HCT116 (cell line): ENCODE results near the gene PHF1. TPM values are rescaled to one million over a fixed set of nuclear protein-coding genes. Genes with fewer than 3 reads are reported as not detected.

Experiments used
- ATAC-seq: fragments of 200-7000 bp; cut with Tn5 transposase; 2 replicates; pipeline ENCODE4 v1.9.1; 2020; ENCODE audit warnings: mild to moderate bottlenecking, moderate library complexity
- BruUV-seq: library from RNA; stranded (reverse); fragments of 400-500 nt; replicated peaks from 2 replicates; lab custom pipeline; 2021; lab: Mats Ljungman, UMichigan
- CTCF ChIA-PET: fragments of 300-600 bp; sonication (Branson Sonifier 250); formaldehyde crosslinking; loops from one replicate; lab custom pipeline; 2021; ENCODE audit warnings: antibody characterized with exemption; lab: Charles Lee
- POLR2A ChIA-PET: fragments of 300-600, 350-600 bp; sonication (Branson Sonifier 250); formaldehyde crosslinking; loops from one replicate; lab custom pipeline; 2021; ENCODE audit warnings: antibody characterized with exemption; lab: Charles Lee
- RAD21 ChIA-PET, 2 experiments: fragments of 300-600 bp; sonication (Branson Sonifier 250); formaldehyde crosslinking; loops; one replicate each; lab custom pipeline; 2023; ENCODE audit warnings: low total read pairs in 2 of 2; ENCODE audit not compliant: uncharacterized antibody in 2 of 2, unreplicated experiment in 2 of 2, low non-redundant PET in 1 of 2; lab: Charles Lee
- DNase-seq: peaks from one replicate; pipeline ENCODE4 v3.0.0-alpha.2; 2010; ENCODE audit warnings: low read depth, low spot score
- H2AFZ ChIP-seq: fragments of 200-600 bp; shearing (Covaris generic), sonication (generic); 2 replicates; pipeline ENCODE4 v1.6.1; 2017; ENCODE audit warnings: low read depth, mixed run types, mixed read lengths, antibody characterized with exemption, low read length; ENCODE audit not compliant: poor library complexity, severe bottlenecking
- H3K27ac ChIP-seq: 2 replicates; pipeline ENCODE4 v1.5.1; 2012; ENCODE audit warnings: low read depth, low read length
- H3K27me3 ChIP-seq: fragments of 200-600 bp; sonication (generic); 2 replicates; pipeline ENCODE4 v1.6.1; 2016; ENCODE audit warnings: mixed run types, low read length, mixed read lengths; ENCODE audit not compliant: insufficient read depth
- H3K36me3 ChIP-seq, 2 experiments: fragments of 200-500 bp in 1 of 2; fragments of 200-600 bp in 1 of 2; sonication (Bioruptor generic) in 1 of 2; sonication (generic) in 1 of 2; 2 replicates each; pipeline versions ENCODE4 v1.5.1 to v1.6.1; 2014 to 2016; ENCODE audit warnings: low read length in 2 of 2, inconsistent platforms in 1 of 2, mixed read lengths in 1 of 2, mixed run types in 1 of 2; ENCODE audit not compliant: insufficient read depth in 2 of 2, control insufficient read depth in 1 of 2
- H3K4me1 ChIP-seq, 2 experiments: fragments of 200-600 bp in 1 of 2; sonication (generic) in 1 of 2; 2 replicates each; pipeline versions ENCODE4 v1.5.1 to v1.6.1; 2012 to 2017; ENCODE audit warnings: low read length in 2 of 2, inconsistent platforms in 1 of 2, mild to moderate bottlenecking in 1 of 2, mixed read lengths in 1 of 2, mixed run types in 1 of 2, moderate library complexity in 1 of 2; ENCODE audit not compliant: insufficient read depth in 2 of 2, control insufficient read depth in 1 of 2
- H3K4me2 ChIP-seq: fragments of 200-600 bp; sonication (generic); 2 replicates; pipeline ENCODE4 v1.6.1; 2017; ENCODE audit warnings: mixed run types, low read length, mixed read lengths
- H3K4me3 ChIP-seq, 2 experiments: fragments of 200-600 bp in 1 of 2; sonication (generic) in 1 of 2; replicated peaks in 1 of 2; 2 replicates each; pipeline ENCODE4 v1.5.1; 2011 to 2016; ENCODE audit warnings: low read length in 2 of 2, control low read depth in 1 of 2, low read depth in 1 of 2, mild to moderate bottlenecking in 1 of 2, mixed read lengths in 1 of 2, mixed run types in 1 of 2
- H3K79me2 ChIP-seq: fragments of 200-600 bp; sonication (generic); 2 replicates; pipeline ENCODE4 v1.6.1; 2017; ENCODE audit warnings: mild to moderate bottlenecking, mixed run types, low read length, moderate library complexity, mixed read lengths; ENCODE audit not compliant: insufficient read depth
- H3K9ac ChIP-seq: fragments of 200-600 bp; sonication (generic); 2 replicates; pipeline ENCODE4 v1.6.1; 2016; ENCODE audit warnings: low read length, mixed read lengths
- H3K9me2 ChIP-seq: fragments of 200-600 bp; sonication (generic), shearing (Covaris generic); 2 replicates; pipeline ENCODE4 v1.6.1; 2017; ENCODE audit warnings: mixed run types, mild to moderate bottlenecking, moderate library complexity; ENCODE audit not compliant: insufficient read depth
- H3K9me3 ChIP-seq, 2 experiments: fragments of 200-500 bp in 1 of 2; fragments of 200-600 bp in 1 of 2; sonication (Bioruptor generic) in 1 of 2; sonication (generic) in 1 of 2; 2 replicates each; pipeline ENCODE4 v1.6.1; 2014 to 2017; ENCODE audit warnings: low read length in 2 of 2, mixed read lengths in 2 of 2, inconsistent platforms in 1 of 2, low read depth in 1 of 2, mild to moderate bottlenecking in 1 of 2, mixed run types in 1 of 2, moderate library complexity in 1 of 2; ENCODE audit not compliant: control insufficient read depth in 1 of 2, insufficient read depth in 1 of 2
- H4K20me1 ChIP-seq: fragments of 200-600 bp; sonication (generic), shearing (Covaris generic); 2 replicates; pipeline ENCODE4 v1.6.1; 2017; ENCODE audit warnings: mixed run types, mild to moderate bottlenecking, moderate library complexity; ENCODE audit not compliant: insufficient read depth
- ATF3 ChIP-seq: IDR thresholded peaks from 2 replicates; pipeline ENCODE4 v1.6.1; 2012
- CBX3 ChIP-seq: IDR thresholded peaks from 2 replicates; pipeline ENCODE4 v1.6.1; 2012; ENCODE audit warnings: low read depth
- CTCF ChIP-seq, 3 experiments: fragments of 200-600 bp in 1 of 3; sonication (generic) in 1 of 3; IDR thresholded peaks in 2 of 3; conservative IDR thresholded peaks in 1 of 3; 2 replicates each; pipeline ENCODE4 v1.5.1; 2012 to 2017; ENCODE audit warnings: low read depth in 2 of 3, low read length in 2 of 3, antibody characterized with exemption in 1 of 3, borderline replicate concordance in 1 of 3, control low read depth in 1 of 3, mild to moderate bottlenecking in 1 of 3, mixed read lengths in 1 of 3, mixed run types in 1 of 3, moderate library complexity in 1 of 3; ENCODE audit not compliant: insufficient read depth in 1 of 3
- EGR1 ChIP-seq: IDR thresholded peaks from 2 replicates; pipeline ENCODE4 v1.6.1; 2012; ENCODE audit warnings: low read depth
- ELF1 ChIP-seq: IDR thresholded peaks from 2 replicates; pipeline ENCODE4 v1.6.1; 2012; ENCODE audit warnings: low read depth, borderline replicate concordance
- EZH2 ChIP-seq: fragments of 200-600 bp; sonication (generic); IDR thresholded peaks from 2 replicates; pipeline ENCODE4 v1.6.1; 2017; ENCODE audit warnings: antibody characterized with exemption, mixed run types
- EZH2phosphoT487 ChIP-seq: fragments of 200-600 bp; IDR thresholded peaks from 2 replicates; pipeline ENCODE4 v1.6.1; 2018; ENCODE audit warnings: antibody characterized with exemption, borderline replicate concordance
- MAX ChIP-seq: IDR thresholded peaks from 2 replicates; pipeline ENCODE4 v1.6.1; 2012
- POLR2AphosphoS5 ChIP-seq: IDR thresholded peaks from 2 replicates; pipeline ENCODE4 v1.6.1; 2011; ENCODE audit warnings: mild to moderate bottlenecking, low read depth, low read length, moderate library complexity
- RAD21 ChIP-seq: IDR thresholded peaks from 2 replicates; pipeline ENCODE4 v1.6.1; 2012; ENCODE audit warnings: low read depth, mild to moderate bottlenecking
- SIN3A ChIP-seq: IDR thresholded peaks from 2 replicates; pipeline ENCODE4 v1.6.1; 2012; ENCODE audit warnings: low read depth
- SP1 ChIP-seq: IDR thresholded peaks from 2 replicates; pipeline ENCODE4 v1.6.1; 2012; ENCODE audit warnings: low read depth
- SRF ChIP-seq: IDR thresholded peaks from 2 replicates; pipeline ENCODE4 v1.6.1; 2012; ENCODE audit warnings: low read depth
- TCF7L2 ChIP-seq: IDR thresholded peaks from 2 replicates; pipeline ENCODE4 v1.7.0; 2011; ENCODE audit warnings: borderline replicate concordance, inconsistent platforms; ENCODE audit not compliant: insufficient read depth, insufficient read length; ENCODE audit errors: extremely low read depth
- YY1 ChIP-seq: IDR thresholded peaks from 2 replicates; pipeline ENCODE4 v1.6.1; 2011; ENCODE audit warnings: low read length, low read depth, moderate library complexity, mild to moderate bottlenecking; ENCODE audit not compliant: insufficient replicate concordance; ENCODE audit errors: extremely low read depth
- ZFX ChIP-seq: fragments of 450-650 bp; IDR thresholded peaks from 2 replicates; pipeline ENCODE4 v1.6.1; 2017
- ZNF274 ChIP-seq: fragments of 200-500 bp; sonication (Bioruptor generic); IDR thresholded peaks from 2 replicates; pipeline ENCODE4 v1.6.1; 2014; ENCODE audit warnings: mild to moderate bottlenecking, low read depth, low read length, inconsistent platforms
- intact Hi-C: fragments of 100-400 bp; cut with micrococcal nuclease; formaldehyde crosslinking; loops from 2 replicates; pipeline ENCODE4 v1.10.0; 2022
- total RNA-seq: library from RNA; stranded (reverse); gene quantifications from one replicate; pipeline ENCODE4 v1.2.1, GENCODE V29; 2021; ENCODE audit not compliant: unreplicated experiment

PHF1 gene
- total RNA-seq, 1 experiment from 2014 or later: 40.2 TPM

- no peaks in the 10 kb centered on the region for H3K9me2 ChIP-seq
- intact Hi-C loops: loop anchor here (1.0 to 5.0 kb wide), 2 partner anchors 19 to 104 kb away; partner anchors contain the start of genes PFDN6 and WDR46
- no peaks in the 10 kb centered on the region; the same call in 1 of the 2 replicates for H4K20me1 ChIP-seq
- H3K79me2 ChIP-seq: peaks cover 47% of the 10 kb centered on the region
- peak; percentile 95 for ATAC-seq
- H2AFZ ChIP-seq: peak within 1 kb of the TSS; percentile 3
- DNase-seq: peak; percentile 100
- peak; percentile 99; the same call in 1 of the 2 replicates for TF ChIP-seq SIN3A
- TF ChIP-seq CBX3: peak; percentile 98
- TF ChIP-seq EGR1: peak; percentile 92
- TF ChIP-seq POLR2AphosphoS5: peak; percentile 58
- TF ChIP-seq ELF1: peak; percentile 82; the same call in 1 of the 2 replicates
- TF ChIP-seq SRF: no peak; the same call in 1 of the 2 replicates
- peak; percentile 80 for TF ChIP-seq RAD21
- TF ChIP-seq ZFX: peak; percentile 49; the same call in 1 of the 2 replicates
- no peak for TF ChIP-seq EZH2
- peak; percentile 86 to 97 (median 94) for TF ChIP-seq CTCF (IDR thresholded peaks at IDR 0.05 in 2 of 3, conservative IDR thresholded peaks at IDR 0.05 in 1 of 3; ENCODE audit: borderline replicate concordance in 1 of 3, insufficient read depth in 1 of 3, low read depth in 2 of 3, low read length in 2 of 3)
- no peak for TF ChIP-seq ATF3
- no peak for TF ChIP-seq EZH2phosphoT487
- peak; percentile 6 for TF ChIP-seq YY1
- TF ChIP-seq MAX: peak; percentile 95
- TF ChIP-seq SP1: peak; percentile 93
- TF ChIP-seq TCF7L2: peak; percentile 18
- TF ChIP-seq ZNF274: no peak
- H3K9me3 ChIP-seq: no peaks in the 10 kb centered on the region
- ChIA-PET CTCF (interaction anchor here (0.8 to 1.2 kb wide), 3 partner anchors 24 to 265 kb away, joined by 3 read pairs; no protein-coding TSS in a partner anchor), POLR2A (interaction anchor here (1.0 kb wide), 1 partner anchor 19 kb away, joined by 3 read pairs; no protein-coding TSS in a partner anchor), RAD21 (no interaction called here)
- peak within 1 kb of the TSS; percentile 79 for H3K4me2 ChIP-seq
- H3K4me3 ChIP-seq: peak within 1 kb of the TSS; percentile 87 to 97
- no peaks in the 10 kb centered on the region for H3K27me3 ChIP-seq
- H3K36me3 ChIP-seq: peaks cover 0 to 9% of the 10 kb centered on the region in 2 experiments; a peak in 1 of 4 replicates
- peaks cover 11 to 28% of the 10 kb centered on the region in 2 experiments for H3K4me1 ChIP-seq
- BruUV-seq: no TSS peak
- H3K27ac ChIP-seq: peak within 1 kb of the TSS; percentile 87
- H3K9ac ChIP-seq: peak within 1 kb of the TSS; percentile 91
Observed at GRCh38 chr6:33391278-33391921, 19.4 kb upstream of the PHF1 start, which contains the start of gene KIFC1. Gene KIFC1, plus strand, starts transcription at chr6:33391823. Its CDS starts 163 bp downstream, at chr6:33391986.
